DOHH2 (cell line): Measurements from ENCODE around the gene NOXO1.

Source experiments
- EZH2phosphoT487 ChIP-seq: fragments of 200-600 bp; sonication (generic); IDR thresholded peaks from 2 replicates; pipeline ENCODE4 v1.6.1; 2017; ENCODE audit warnings: borderline replicate concordance, mild to moderate bottlenecking, antibody characterized with exemption, low read length, moderate library complexity, mixed read lengths
- TF ChIP-seq, protein P1 (sequence below): fragments of 200-600 bp; sonication (generic); IDR thresholded peaks from one replicate; pipeline ENCODE4 v1.5.1; 2014; ENCODE audit warnings: antibody characterized with exemption, mild to moderate bottlenecking, low read depth, low read length; ENCODE audit not compliant: poor library complexity, severe bottlenecking

DNA sequence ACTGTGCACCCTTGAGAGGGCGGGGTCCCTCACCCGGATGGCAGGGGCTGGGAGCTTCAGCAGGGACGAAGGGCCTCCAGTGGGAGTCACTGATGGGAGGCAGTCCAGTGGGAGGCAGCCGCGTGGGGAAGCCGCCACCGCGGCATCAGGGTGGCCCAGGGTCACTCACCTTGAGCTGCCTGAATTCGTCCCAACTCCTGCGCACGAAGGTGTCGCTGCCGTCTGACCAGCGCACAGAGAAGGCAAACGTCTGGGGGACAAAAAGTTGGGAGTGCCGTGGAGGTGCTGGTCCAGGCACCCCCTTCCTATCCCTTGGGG is 540 bp downstream of the NOXO1 start:
- TF ChIP-seq, protein P1, sequence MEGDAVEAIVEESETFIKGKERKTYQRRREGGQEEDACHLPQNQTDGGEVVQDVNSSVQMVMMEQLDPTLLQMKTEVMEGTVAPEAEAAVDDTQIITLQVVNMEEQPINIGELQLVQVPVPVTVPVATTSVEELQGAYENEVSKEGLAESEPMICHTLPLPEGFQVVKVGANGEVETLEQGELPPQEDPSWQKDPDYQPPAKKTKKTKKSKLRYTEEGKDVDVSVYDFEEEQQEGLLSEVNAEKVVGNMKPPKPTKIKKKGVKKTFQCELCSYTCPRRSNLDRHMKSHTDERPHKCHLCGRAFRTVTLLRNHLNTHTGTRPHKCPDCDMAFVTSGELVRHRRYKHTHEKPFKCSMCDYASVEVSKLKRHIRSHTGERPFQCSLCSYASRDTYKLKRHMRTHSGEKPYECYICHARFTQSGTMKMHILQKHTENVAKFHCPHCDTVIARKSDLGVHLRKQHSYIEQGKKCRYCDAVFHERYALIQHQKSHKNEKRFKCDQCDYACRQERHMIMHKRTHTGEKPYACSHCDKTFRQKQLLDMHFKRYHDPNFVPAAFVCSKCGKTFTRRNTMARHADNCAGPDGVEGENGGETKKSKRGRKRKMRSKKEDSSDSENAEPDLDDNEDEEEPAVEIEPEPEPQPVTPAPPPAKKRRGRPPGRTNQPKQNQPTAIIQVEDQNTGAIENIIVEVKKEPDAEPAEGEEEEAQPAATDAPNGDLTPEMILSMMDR: no peak
- TF ChIP-seq EZH2phosphoT487: no peak
